GM19438 (cell line): ENCODE data around the gene SELENOI.
"Not testable (repeated sequence)": the region's sequence is repeated elsewhere in the genome, so short reads cannot be mapped to it uniquely, and the experiment has no call there.

Experiments
- ATAC-seq: cut with Tn5 transposase; IDR thresholded peaks from one replicate; pipeline ENCODE4 v1.9.1; 2021; ENCODE audit warnings: low read depth; ENCODE audit not compliant: unreplicated experiment

Gene SELENOI

GRCh38 chr2:26355038-26355995 is 9.4 kb downstream of the SELENOI start:
- ATAC-seq = no peak

- no peak for ATAC-seq
These were observed 10.2 kb downstream of the SELENOI start for GRCh38 chr2:26356111-26356510.

GRCh38 chr2:26356771-26357170 is 10.8 kb downstream of the SELENOI start:
- ATAC-seq = no peak

GRCh38 chr2:26359886-26360473 is 14.0 kb downstream of the SELENOI start:
- ATAC-seq = no peak

GRCh38 chr2:26363323-26363722 is 17.4 kb downstream of the SELENOI start:
- no peak for ATAC-seq

GRCh38 chr2:26363958-26364357 is 18.0 kb downstream of the SELENOI start:
- no peak for ATAC-seq

GRCh38 chr2:26364669-26365068 is 18.7 kb downstream of the SELENOI start:
- ATAC-seq = no peak

GRCh38 chr2:26366957-26367356 is 21.0 kb downstream of the SELENOI start:
- no peak for ATAC-seq

- ATAC-seq = not testable (repeated sequence)
These were observed 23.7 kb downstream of the SELENOI start for GRCh38 chr2:26369664-26370063.

GRCh38 chr2:26370909-26371308 is 25.0 kb downstream of the SELENOI start:
- not testable (repeated sequence) for ATAC-seq

GRCh38 chr2:26376799-26377198 is 30.9 kb downstream of the SELENOI start:
- no peak for ATAC-seq

- ATAC-seq = no peak
These were observed 34.3 kb downstream of the SELENOI start for GRCh38 chr2:26380281-26380680.

- ATAC-seq = no peak
These were observed 36.6 kb downstream of the SELENOI start for GRCh38 chr2:26382564-26382963.

- no peak for ATAC-seq
These were observed 38.2 kb downstream of the SELENOI start for GRCh38 chr2:26384183-26384582.

- ATAC-seq = no peak
These were observed 38.7 kb downstream of the SELENOI start for GRCh38 chr2:26384597-26384996.

- ATAC-seq = no peak
These were observed 41.2 kb downstream of the SELENOI start for GRCh38 chr2:26387189-26387588.

- ATAC-seq = no peak
These were observed 48.8 kb downstream of the SELENOI start for GRCh38 chr2:26394694-26395093.

- ATAC-seq = no peak
These were observed 49.5 kb downstream of the SELENOI start for GRCh38 chr2:26395394-26395793.

- no peak for ATAC-seq
These were observed 50.9 kb downstream of the SELENOI start for GRCh38 chr2:26396734-26397298.

GRCh38 chr2:26399771-26400376 is 53.9 kb downstream of the SELENOI start:
- no peak for ATAC-seq

- no peak for ATAC-seq
These were observed 54.8 kb downstream of the SELENOI start for GRCh38 chr2:26400723-26401122.
